ENCODE data around the gene C3orf62.

The C3orf62 gene

GRCh38 chr3:49273825-49274532 is 3.1 kb downstream of the C3orf62 start:
- TF ChIP-seq FOXA1 (IDR thresholded peaks at IDR 0.05) = no peak
- TF ChIP-seq HDGF (IDR thresholded peaks at IDR 0.05; ENCODE audit: borderline replicate concordance) = no peak
- no peak for TF ChIP-seq ZNF384 (IDR thresholded peaks at IDR 0.05)
- TF ChIP-seq ELF4 (IDR thresholded peaks at IDR 0.05) = no peak
- TF ChIP-seq BHLHE40 (IDR thresholded peaks at IDR 0.05; ENCODE audit: borderline replicate concordance) = no peak
- TF ChIP-seq PKNOX1 (IDR thresholded peaks at IDR 0.05) = no peak
- TF ChIP-seq LEF1 (IDR thresholded peaks at IDR 0.05; ENCODE audit: borderline replicate concordance) = no peak
- no peak for TF ChIP-seq ARNT (IDR thresholded peaks at IDR 0.05)
- no peak for TF ChIP-seq NFRKB (IDR thresholded peaks at IDR 0.05)
- TF ChIP-seq FOXK2 (IDR thresholded peaks at IDR 0.05) = no peak
- no peak for TF ChIP-seq SUZ12 (IDR thresholded peaks at IDR 0.05)
- no peak for TF ChIP-seq TARDBP (IDR thresholded peaks at IDR 0.05)
- no peak for TF ChIP-seq CTBP1 (IDR thresholded peaks at IDR 0.05; ENCODE audit: borderline replicate concordance)
- TF ChIP-seq SP1 (IDR thresholded peaks at IDR 0.05) = no peak
- TF ChIP-seq L3MBTL2 (conservative IDR thresholded peaks at IDR 0.05) = no peak
- TF ChIP-seq FOXM1 (IDR thresholded peaks at IDR 0.05; ENCODE audit: borderline replicate concordance) = no peak
- ChIA-PET POLR2A (interaction anchor here (0.6 kb wide), 1 partner anchor 67 kb away, joined by 3 read pairs; no protein-coding TSS in a partner anchor), CTCF (no interaction called here)
- DNase-seq (ENCODE audit: extremely low spot score) = no peak

GRCh38 chr3:49271047-49271446 is 6.0 kb downstream of the C3orf62 start:
- POLR2A ChIA-PET = no interaction called here
- DNase-seq (ENCODE audit: extremely low spot score) = no peak
- TF ChIP-seq TARDBP (IDR thresholded peaks at IDR 0.05) = no peak
- TF ChIP-seq NFRKB (IDR thresholded peaks at IDR 0.05) = no peak
- TF ChIP-seq CTBP1 (IDR thresholded peaks at IDR 0.05; ENCODE audit: borderline replicate concordance) = no peak
- TF ChIP-seq FOXM1 (IDR thresholded peaks at IDR 0.05; ENCODE audit: borderline replicate concordance) = no peak
- TF ChIP-seq ARNT (IDR thresholded peaks at IDR 0.05) = no peak
- TF ChIP-seq ELF4 (IDR thresholded peaks at IDR 0.05) = no peak
- no peak for TF ChIP-seq PKNOX1 (IDR thresholded peaks at IDR 0.05)
- no peak for TF ChIP-seq L3MBTL2 (conservative IDR thresholded peaks at IDR 0.05)
- no peak for TF ChIP-seq BHLHE40 (IDR thresholded peaks at IDR 0.05; ENCODE audit: borderline replicate concordance)
- TF ChIP-seq LEF1 (IDR thresholded peaks at IDR 0.05; ENCODE audit: borderline replicate concordance) = no peak
- no peak for TF ChIP-seq FOXA1 (IDR thresholded peaks at IDR 0.05)
- TF ChIP-seq SUZ12 (IDR thresholded peaks at IDR 0.05) = no peak
- no peak for TF ChIP-seq SP1 (IDR thresholded peaks at IDR 0.05)
- TF ChIP-seq HDGF (IDR thresholded peaks at IDR 0.05; ENCODE audit: borderline replicate concordance) = no peak
- TF ChIP-seq FOXK2 (IDR thresholded peaks at IDR 0.05) = no peak
- no peak for TF ChIP-seq ZNF384 (IDR thresholded peaks at IDR 0.05)
- CTCF ChIA-PET = no interaction called here

- POLR2A ChIA-PET = no interaction called here
Measured at GRCh38 chr3:49270156-49270500, 6.9 kb downstream of the C3orf62 start.

GRCh38 chr3:49269443-49270155 is 7.4 kb downstream of the C3orf62 start:
- DNase-seq (ENCODE audit: extremely low spot score) = no peak
- ChIA-PET POLR2A (no interaction called here), CTCF (no interaction called here)
- no peak for TF ChIP-seq SUZ12 (IDR thresholded peaks at IDR 0.05)
- TF ChIP-seq LEF1 (IDR thresholded peaks at IDR 0.05; ENCODE audit: borderline replicate concordance) = no peak
- TF ChIP-seq SP1 (IDR thresholded peaks at IDR 0.05) = no peak
- no peak for TF ChIP-seq ARNT (IDR thresholded peaks at IDR 0.05)
- TF ChIP-seq FOXK2 (IDR thresholded peaks at IDR 0.05) = no peak
- TF ChIP-seq NFRKB (IDR thresholded peaks at IDR 0.05) = no peak
- no peak for TF ChIP-seq FOXA1 (IDR thresholded peaks at IDR 0.05)
- no peak for TF ChIP-seq ELF4 (IDR thresholded peaks at IDR 0.05)
- no peak for TF ChIP-seq HDGF (IDR thresholded peaks at IDR 0.05; ENCODE audit: borderline replicate concordance)
- no peak for TF ChIP-seq FOXM1 (IDR thresholded peaks at IDR 0.05; ENCODE audit: borderline replicate concordance)
- TF ChIP-seq ZNF384 (IDR thresholded peaks at IDR 0.05) = no peak
- no peak for TF ChIP-seq L3MBTL2 (conservative IDR thresholded peaks at IDR 0.05)
- TF ChIP-seq TARDBP (IDR thresholded peaks at IDR 0.05) = no peak
- TF ChIP-seq PKNOX1 (IDR thresholded peaks at IDR 0.05) = no peak
- no peak for TF ChIP-seq CTBP1 (IDR thresholded peaks at IDR 0.05; ENCODE audit: borderline replicate concordance)
- TF ChIP-seq BHLHE40 (IDR thresholded peaks at IDR 0.05; ENCODE audit: borderline replicate concordance) = no peak

More at GRCh38 chr3:49270156-49270500, 6.9 kb downstream of the C3orf62 start:
- no peak for TF ChIP-seq CTBP1 (IDR thresholded peaks at IDR 0.05; ENCODE audit: borderline replicate concordance)
- no peak for TF ChIP-seq SP1 (IDR thresholded peaks at IDR 0.05)
- no peak for TF ChIP-seq LEF1 (IDR thresholded peaks at IDR 0.05; ENCODE audit: borderline replicate concordance)
- TF ChIP-seq FOXM1 (IDR thresholded peaks at IDR 0.05; ENCODE audit: borderline replicate concordance) = no peak
- TF ChIP-seq PKNOX1 (IDR thresholded peaks at IDR 0.05) = no peak
- no peak for TF ChIP-seq FOXA1 (IDR thresholded peaks at IDR 0.05)
- TF ChIP-seq ARNT (IDR thresholded peaks at IDR 0.05) = no peak
- TF ChIP-seq ZNF384 (IDR thresholded peaks at IDR 0.05) = no peak
- CTCF ChIA-PET = no interaction called here
- DNase-seq (ENCODE audit: extremely low spot score) = no peak

All from HEK293T (cell line).